Fibroblast of skin of right quadriceps (primary cell): ENCODE data around the gene SYNM.

ENCODE experiments used
- DNase-seq: peaks from one replicate; pipeline ENCODE4 v3.0.0-alpha.2; 2013

The SYNM gene

GRCh38 chr15:99143242-99143641, 38.4 kb downstream of the SYNM start:
- DNase-seq: no peak

- DNase-seq: peak; percentile 11
Measured at GRCh38 chr15:99143655-99144610, 39.1 kb downstream of the SYNM start.

DNA sequence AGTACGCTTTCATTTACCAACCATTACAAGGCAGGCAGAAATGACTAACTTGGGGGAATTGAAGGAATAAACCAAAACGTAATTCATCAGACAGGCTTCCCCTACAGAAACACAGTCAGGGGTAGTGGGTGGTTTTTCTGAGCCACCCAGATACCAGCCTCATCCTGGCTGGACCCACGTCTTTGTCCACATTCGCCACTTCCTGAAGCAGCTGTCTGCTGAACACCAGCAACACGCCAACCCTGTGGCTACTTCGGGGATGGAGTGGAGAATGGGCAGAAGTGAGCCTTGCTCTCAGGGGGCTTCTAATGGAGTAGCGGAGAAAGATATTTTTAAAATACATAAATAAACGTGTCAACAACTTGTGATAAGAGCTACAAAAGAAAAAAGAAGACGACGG, 40.1 kb downstream of the SYNM start:
- no peak for DNase-seq

DNA sequence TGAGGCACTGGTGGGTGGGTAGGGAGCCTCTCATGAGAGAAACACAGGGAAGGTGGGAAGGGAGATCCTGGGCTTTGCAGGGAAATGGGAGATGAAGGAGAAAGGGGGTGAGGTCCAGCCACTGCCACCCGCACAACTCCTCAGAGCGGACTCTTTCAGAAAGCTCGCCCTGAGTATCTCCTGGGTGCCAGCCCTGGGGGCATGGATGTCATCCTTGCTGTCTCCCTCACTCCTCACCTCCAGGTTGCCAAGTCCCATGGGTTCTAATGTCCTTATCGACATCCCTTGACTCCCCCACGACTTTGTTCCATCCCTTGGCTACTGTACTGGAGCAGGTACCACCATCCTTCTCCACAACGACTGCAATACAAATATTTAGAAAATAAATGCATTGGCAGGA, 40.9 kb downstream of the SYNM start:
- DNase-seq: no peak

DNA sequence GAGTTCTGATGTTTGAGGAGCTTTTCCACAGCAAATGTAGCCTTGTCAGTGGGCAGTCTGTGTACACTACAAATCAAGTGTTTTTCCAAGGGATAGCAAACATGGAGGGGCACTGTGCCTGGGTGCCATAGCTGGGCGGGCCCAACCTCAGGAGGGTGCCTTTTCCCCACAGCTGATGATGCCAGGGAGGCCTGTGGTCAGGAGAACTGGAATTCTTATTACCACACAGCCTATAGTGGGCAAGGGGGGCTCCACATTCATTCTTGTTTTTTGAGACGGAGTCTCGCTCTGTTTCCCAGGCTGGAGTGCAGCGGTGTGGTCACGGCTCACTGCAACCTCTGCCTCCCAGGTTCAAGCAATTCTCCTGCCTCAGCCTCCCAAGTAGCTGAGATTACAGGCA, 41.8 kb downstream of the SYNM start:
- DNase-seq: no peak

- DNase-seq: no peak
Measured at GRCh38 chr15:99148851-99149276, 44.0 kb downstream of the SYNM start.

GRCh38 chr15:99149366-99149765, 44.5 kb downstream of the SYNM start:
- no peak for DNase-seq

DNA sequence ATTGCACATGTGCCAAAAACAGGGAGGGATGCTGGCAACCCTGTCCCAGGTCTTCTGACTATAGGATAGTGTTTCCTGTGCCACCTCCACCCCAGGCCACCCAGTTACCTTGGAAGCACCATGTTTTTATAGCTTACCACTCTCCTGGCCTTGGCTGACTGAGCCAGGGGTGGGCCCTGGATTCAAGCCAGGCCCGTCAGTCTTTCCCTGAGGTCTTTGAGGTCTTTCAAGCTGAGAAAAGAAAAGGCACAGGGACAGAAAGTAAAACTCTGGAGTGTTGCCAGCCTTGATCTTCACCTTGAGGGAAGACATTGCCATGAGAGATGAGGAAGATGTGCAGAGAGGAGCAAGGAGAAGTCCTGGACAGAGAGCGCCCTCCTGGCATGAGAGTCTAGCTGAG, 46.3 kb downstream of the SYNM start:
- no peak for DNase-seq

DNA sequence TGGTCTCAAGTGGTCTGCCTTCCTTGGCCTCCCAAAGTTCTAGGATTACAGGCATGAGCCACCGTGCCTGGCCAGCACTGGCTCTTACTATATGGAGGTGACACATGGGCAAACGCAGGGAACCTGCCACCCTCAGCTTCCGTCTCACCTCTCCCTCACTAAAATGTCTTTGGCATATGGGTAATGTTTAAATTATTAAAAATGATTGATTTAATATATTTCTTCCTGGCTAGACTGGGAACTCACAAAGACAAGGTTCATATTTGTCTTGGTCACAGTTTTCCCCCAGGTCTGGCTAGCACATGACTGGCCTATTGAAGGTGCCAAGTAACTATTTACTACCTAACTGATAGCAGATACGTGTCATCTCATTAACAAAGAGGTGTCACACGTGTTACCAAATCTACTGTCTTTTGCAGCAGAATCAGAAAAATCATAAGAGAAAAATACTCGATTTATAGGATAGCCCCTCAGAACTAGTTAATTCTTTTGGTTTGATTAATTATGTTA, 48.2 kb downstream of the SYNM start:
- DNase-seq: no peak

DNA sequence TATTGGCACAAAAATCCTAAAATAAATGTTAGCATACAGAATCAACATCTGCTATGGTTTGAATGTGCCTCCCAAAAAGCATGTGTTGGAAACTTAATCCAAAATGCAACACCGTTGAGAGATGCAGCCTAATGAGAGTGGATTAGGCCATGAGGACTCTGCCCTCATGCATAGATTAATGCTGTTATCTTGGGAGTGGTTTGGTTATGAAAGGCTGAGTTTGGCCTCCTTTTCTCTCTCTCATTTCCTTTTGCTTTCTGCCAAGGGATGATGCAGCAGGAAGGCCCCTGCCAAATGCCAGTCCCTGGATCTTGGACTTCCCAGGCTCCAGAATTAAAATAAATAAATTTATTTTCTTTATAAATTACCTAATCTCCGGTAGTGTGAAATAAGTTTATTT, 49.4 kb downstream of the SYNM start:
- no peak for DNase-seq

DNA sequence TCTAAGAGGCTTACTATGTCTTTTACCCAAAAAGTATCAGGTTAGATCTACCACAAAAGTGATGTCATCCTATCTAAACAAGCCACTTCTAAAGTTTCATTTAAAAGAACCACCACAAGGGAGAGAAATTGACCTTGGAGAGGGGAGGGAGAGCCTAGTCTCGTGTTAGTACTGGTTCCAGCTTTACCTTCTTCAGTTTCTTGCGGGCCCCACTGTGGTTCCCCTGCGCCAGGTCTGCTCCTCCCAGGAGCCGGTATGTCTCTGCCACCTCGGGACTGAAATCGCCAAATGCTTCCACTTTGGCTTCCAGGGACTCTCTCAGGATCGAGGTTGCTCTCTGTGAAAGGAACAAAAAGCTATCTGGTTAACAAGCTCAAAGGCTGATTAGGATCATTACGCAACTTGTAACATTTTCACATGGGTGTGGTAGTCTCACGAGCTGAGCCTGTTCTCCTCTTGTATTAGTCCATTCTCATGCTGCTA, 51.1 kb downstream of the SYNM start:
- DNase-seq: no peak

DNA sequence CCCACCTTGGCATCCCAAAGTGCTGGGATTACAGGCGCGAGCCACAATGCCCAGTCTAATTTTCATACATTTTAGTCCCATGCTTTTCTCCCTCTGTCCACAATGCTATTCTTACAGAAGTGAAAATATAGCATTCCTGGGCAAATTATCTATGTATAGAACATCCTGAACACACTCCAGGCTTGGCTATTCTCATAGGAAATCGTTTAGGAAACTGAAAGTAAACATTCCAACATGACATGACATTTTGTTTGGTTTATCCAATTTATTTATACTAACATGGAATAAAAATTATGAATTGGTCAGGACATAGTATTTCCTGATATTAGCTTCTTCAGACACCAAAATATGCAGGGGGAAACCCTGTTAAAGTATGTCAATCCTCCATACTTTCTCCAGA, 52.6 kb downstream of the SYNM start:
- DNase-seq: no peak

DNA sequence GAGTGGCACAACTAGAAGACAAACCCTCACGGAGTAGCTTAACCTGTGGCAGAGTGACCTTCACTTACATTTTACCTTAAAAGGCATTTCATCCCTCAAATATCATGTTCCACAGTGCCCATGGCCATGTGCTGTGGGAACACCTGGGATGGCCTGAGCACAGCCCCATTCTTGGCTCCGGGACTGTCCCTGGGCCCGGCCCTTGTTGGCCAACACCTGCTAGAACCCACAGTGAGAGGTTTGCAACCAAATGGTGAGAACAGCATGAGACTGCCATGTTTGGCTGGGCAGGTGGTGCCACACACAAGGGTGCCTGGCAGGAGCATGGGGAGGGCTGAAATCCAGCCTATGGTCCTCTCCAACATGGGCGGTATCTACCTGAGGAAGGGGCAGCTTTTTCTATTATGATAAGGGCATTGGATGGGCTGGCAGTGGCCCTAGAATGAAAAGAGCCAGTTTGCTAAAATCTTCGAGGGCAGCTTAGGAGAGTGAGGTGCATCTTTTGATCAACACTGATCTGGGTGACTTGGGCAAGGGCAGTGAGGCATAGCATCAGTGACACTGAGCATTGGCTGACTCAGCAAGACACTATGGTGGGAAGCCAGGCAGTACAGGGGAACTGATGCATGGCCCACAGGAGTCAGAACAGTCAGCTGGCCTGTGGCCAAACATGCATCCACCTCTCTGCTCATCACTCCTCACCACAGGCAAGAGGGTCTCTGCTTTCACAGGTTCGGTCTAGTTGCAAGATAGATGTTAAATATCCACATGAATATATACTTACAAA, 53.9 kb downstream of the SYNM start:
- DNase-seq: no peak

GRCh38 chr15:99163271-99164062, 58.6 kb downstream of the SYNM start:
- DNase-seq: no peak

DNA sequence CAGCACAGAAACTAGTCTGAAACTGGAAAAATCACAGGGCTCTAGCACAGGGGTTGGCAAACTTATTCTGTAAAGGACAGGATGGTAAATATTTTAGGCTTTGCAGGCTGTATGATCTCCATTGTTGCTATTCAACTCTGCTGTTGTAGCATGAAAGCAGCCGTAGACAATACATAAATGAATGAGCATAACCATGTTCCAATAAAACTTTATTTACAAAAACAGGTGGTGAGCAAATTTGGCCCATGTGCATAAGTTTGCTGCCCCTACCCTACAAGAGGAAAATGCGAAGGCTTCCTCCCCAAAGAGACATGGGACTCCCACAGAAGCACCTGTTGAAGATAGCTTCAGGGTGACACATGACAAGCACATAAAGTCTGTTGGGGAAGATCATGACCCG, 59.2 kb downstream of the SYNM start:
- DNase-seq: no peak

GRCh38 chr15:99165020-99165790, 60.3 kb downstream of the SYNM start:
- no peak for DNase-seq

- no peak for DNase-seq
Measured at GRCh38 chr15:99165956-99166689, 61.2 kb downstream of the SYNM start.

GRCh38 chr15:99167201-99167600, 62.3 kb downstream of the SYNM start:
- DNase-seq: no peak

DNA sequence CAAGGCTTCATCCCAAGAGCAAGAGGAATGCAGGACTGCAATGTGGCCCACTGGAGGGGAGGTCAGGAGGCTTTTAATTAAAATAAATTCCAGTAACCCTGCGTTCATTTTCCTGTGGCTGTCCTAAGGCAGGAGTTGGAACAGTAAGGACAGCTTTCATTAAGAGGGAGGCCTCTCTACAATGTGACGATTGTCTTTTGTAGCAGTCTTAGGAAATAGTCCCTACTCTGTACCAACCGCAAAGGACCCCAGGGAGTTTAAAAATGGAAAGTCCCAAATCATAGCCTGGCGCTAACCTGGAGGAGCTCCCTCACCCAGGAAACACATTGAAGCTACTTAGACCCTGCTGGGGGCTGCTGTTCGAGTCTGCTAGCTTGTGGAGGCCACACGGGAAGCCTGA, 62.8 kb downstream of the SYNM start:
- DNase-seq: no peak

- DNase-seq: no peak
Measured at GRCh38 chr15:99168601-99169580, 64.0 kb downstream of the SYNM start.
